GM13977 (cell line): ENCODE data around the gene TSPOAP1.

Source experiments
- DNase-seq: peaks from one replicate; pipeline ENCODE4 v3.0.0; 2012; ENCODE audit warnings: low spot score
- in situ Hi-C: fragments of 300-500 bp; cut with MboI; formaldehyde crosslinking; loops from one replicate; pipeline ENCODE4 v1.12.0; 2022; ENCODE audit warnings: low sequenced_read_pairs, low pct_unique_long_range_greater_than_20kb, mixed read lengths, inconsistent platforms; ENCODE audit not compliant: unreplicated experiment
- TF ChIP-seq, protein P1 (sequence below): IDR thresholded peaks from 2 replicates; pipeline ENCODE4 v1.5.1; 2012; ENCODE audit warnings: mild to moderate bottlenecking, control low read depth; ENCODE audit not compliant: insufficient read depth; ENCODE audit errors: extremely low read depth, missing control alignments

The TSPOAP1 gene

DNA sequence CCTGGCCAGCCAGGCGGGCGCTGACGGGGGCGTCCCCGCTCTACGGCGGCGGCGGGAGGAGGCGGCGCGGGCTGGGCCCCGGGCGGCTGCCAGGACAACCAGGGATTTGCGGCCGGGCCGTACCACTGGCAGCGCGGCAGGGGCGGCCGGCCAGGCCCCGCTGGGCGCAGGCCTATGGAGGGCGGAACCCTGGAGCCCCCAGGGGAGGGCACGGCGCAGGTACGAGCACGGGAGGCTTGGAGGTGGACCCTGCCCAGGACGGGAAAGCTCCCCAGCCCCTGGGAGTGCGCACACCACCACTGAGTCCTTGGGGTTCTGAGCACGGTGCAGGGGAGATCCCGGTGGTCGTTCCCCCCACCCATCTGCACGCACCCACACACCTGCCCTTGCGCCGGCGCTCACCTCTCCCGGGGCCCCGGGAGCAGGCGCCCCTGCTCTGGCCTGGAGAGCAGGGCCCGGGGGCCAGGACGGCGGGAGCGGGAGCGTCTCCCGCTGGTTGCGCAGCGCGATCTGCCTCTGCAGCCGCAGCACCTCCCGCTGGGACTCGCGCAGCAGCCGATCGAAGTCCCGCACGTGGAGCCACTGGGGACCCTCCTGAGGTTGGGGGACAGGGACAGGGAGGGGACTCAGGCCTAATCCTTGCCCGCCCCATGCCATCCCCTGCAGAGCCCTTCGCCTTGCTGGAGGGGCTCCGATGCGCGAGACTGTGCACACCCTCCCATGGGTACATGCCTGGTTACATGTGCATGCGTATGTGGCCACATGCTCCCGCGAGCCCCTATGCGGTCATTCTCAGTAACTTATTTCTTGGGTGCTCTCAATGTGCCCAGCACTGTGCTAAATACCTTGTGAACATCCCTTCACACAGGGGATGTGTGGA lies 3.9 kb downstream of the TSPOAP1 start:
- in situ Hi-C loops = no loop called here
- DNase-seq = no peak
- TF ChIP-seq, protein P1, sequence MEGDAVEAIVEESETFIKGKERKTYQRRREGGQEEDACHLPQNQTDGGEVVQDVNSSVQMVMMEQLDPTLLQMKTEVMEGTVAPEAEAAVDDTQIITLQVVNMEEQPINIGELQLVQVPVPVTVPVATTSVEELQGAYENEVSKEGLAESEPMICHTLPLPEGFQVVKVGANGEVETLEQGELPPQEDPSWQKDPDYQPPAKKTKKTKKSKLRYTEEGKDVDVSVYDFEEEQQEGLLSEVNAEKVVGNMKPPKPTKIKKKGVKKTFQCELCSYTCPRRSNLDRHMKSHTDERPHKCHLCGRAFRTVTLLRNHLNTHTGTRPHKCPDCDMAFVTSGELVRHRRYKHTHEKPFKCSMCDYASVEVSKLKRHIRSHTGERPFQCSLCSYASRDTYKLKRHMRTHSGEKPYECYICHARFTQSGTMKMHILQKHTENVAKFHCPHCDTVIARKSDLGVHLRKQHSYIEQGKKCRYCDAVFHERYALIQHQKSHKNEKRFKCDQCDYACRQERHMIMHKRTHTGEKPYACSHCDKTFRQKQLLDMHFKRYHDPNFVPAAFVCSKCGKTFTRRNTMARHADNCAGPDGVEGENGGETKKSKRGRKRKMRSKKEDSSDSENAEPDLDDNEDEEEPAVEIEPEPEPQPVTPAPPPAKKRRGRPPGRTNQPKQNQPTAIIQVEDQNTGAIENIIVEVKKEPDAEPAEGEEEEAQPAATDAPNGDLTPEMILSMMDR = no peak

DNA sequence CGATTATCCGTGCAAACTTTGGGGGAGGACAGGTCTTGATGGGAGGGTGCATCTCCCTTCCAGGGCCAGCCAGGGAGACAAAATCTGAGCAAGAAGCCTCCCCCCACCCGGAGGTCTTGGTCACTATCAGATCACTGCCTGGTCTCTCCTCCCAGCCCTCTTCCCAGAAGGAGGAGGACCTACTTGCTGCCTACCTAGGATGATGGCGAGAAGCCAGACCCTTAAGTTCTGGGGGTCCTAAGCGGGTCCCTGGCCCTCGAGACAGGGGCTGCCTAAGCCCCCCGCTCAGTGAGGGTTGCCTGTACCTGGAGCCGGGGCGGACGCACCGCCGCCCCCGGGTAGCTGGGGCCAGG lies 4.6 kb downstream of the TSPOAP1 start:
- TF ChIP-seq, protein P1 = no peak
- no peak for DNase-seq
- in situ Hi-C loops = no loop called here

DNA sequence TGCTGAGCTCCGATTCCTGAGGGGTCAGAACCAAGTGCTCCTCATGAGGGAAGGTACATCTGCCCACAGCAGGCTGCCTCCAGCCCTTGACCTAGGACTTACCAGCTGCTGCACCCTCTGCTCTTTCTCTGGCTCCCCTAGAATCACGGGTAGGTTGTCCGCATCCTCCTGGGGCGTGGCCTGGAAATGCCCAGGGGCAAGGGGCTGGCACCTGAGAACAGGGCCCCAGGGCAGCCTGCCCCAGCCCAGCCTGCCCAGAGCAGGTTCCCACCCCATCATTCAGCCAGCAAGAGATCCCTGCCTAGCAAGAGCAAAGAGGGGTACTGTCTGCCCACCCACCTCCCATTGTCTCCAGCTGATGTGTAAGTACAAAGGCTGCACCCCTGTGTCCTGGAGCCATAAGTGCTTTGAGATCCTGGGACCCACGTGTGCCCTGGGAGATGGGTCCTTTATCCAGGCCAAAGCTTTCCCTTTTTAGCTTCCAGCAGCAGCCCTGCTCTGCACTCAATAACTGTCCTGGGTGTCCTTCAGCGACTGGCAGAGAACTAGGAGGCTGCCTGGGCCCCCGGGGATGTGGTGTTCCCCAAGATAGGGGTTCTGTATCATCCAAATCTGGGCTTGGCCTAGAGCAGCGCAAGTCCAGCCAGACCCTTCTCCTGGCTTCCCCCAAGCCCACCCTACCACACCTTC lies 5.1 kb downstream of the TSPOAP1 start:
- no peak for DNase-seq
- in situ Hi-C loops = no loop called here
- TF ChIP-seq, protein P1 = no peak

DNA sequence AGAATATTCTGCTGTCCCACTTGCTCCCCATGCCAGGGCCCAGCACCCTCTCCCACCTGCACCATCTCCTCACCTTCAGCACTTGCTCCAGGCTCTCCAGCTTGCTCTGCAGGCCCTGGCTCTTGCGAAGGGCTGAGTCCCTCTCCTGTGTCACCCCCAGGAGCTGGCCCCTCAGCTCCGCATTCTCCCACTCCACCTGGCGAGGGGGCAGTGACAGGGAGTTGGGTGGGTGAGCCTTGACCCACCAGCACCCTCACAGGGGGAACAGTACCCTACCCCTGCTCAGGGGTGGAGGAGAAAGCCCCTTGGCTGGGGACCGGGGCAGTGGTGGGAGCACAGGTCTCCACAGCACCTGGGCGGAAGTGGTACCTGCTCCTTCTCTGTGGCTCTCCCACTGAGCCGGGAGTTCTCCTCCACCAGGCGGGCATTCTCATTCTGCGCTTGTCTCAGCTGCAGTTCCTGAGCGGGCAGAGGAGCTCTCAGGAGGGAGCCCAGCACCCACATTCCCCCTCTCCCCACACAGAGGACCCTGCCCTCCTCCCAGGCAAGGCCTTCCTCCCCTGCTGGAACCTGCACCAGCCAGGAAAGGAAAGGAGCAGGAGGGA lies 5.9 kb downstream of the TSPOAP1 start:
- in situ Hi-C loops = no loop called here
- no peak for DNase-seq
- TF ChIP-seq, protein P1 = no peak

DNA sequence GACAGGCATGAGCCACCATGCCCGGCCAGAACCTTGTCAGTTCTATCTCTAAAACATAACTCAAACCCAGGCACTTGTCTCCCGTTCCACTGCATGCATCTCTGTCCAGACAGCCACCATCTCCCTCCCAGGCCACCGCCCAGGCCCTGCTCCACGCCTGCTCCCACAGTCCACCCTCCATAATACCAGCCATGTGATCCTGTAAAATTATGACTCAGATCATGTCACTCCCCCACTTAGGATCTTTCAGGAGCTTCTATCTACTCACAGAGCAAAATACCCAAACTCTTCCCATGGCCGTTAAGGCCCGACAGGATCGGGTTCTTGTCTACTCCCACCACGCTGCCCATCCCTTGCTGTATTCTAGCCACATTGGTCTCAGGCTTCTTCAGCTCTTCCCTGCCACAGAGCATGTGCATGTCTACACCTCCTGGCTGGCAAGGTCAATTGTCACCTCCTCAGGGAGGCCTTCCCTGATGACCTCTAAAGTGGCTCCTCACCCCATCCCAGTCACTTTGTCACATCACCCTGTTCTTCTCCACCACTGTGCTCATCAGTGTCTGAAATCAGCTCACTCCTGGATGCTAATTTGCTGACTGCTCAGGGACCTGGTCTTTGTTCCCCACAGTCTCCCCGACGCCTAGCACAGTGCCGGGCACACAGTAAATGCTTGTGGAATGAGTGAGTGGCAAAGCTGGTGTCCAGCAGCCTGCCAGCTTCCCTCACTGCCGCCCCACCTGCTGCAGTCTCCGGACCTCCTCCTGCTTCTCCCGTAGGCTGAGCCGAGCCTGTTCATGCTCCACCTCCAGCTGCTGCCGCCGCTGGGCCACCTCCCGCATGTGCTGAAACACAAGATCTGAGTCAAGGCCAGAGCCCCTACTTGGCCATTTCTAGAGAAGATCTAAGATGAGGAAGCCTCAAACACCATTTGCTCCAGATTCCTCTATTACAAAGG lies 6.7 kb downstream of the TSPOAP1 start:
- in situ Hi-C loops = no loop called here
- DNase-seq = no peak
- TF ChIP-seq, protein P1 = no peak

DNA sequence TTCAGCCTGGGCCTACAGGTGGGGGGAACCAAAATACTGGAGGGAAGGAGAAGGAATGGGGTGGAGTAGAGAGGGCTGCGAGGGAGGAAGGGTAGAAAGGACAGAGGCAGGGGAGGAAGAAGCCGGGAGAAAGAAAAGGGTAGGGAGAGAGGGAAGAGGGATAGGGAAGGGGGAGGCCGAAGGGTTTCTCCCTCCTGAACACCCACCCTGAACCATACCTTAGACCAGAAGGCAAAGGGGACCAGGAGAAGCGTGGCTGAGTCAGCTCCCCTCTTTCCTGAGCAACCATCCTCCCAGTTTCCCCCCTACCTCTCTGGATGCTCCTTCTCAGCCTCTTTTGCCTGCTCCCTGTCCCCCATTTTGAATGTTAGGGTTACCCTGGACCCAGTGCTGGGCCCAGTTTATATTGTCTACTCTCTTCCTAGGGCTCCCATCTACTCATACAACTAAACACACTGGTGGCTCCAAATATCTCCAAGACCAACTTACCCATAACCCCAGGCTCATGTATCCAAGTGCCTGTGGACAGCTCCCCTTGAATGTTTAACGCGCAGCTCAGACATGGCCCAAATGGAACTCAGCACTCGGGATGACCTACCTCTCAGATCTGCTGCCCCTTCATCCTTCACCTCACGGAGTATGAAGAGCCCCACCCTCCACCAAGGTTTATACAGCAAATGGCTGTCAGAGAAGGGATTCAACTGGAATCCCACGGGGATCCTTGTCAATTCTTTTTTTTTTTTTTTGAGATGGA lies 7.8 kb downstream of the TSPOAP1 start:
- in situ Hi-C loops = no loop called here
- TF ChIP-seq, protein P1 = no peak
- DNase-seq = no peak
